HEK293 (cell line): ENCODE results near the gene TMC3.

Experiments
- CTCF ChIP-seq: fragments of 450-650 bp; formaldehyde crosslinking; IDR thresholded peaks from 2 replicates; pipeline ENCODE4 v1.5.1; 2016; ENCODE audit warnings: missing biosample characterization, missing genetic modification characterization
- YY1 ChIP-seq: fragments of 450-650 bp; formaldehyde crosslinking; IDR thresholded peaks from 2 replicates; pipeline ENCODE4 v1.5.1; 2018; ENCODE audit warnings: missing biosample characterization, missing genetic modification characterization
- ZBTB21 ChIP-seq: fragments of 450-650 bp; formaldehyde crosslinking; IDR thresholded peaks from 2 replicates; pipeline ENCODE4 v1.5.1; 2017; ENCODE audit warnings: missing biosample characterization, missing genetic modification characterization
- ZNF16 ChIP-seq: fragments of 450-650 bp; formaldehyde crosslinking; IDR thresholded peaks from 2 replicates; pipeline ENCODE4 v1.5.1; 2016; ENCODE audit warnings: low read depth, missing biosample characterization, missing genetic modification characterization
- ZNF274 ChIP-seq, 2 experiments: fragments of 200-500 bp in 1 of 2; fragments of 450-650 bp in 1 of 2; sonication (Bioruptor generic) in 1 of 2; formaldehyde crosslinking in 1 of 2; IDR thresholded peaks; 2 replicates each; pipeline versions ENCODE4 v1.5.1 to v1.6.1; 2014 to 2016; ENCODE audit warnings: borderline replicate concordance in 1 of 2, inconsistent platforms in 1 of 2, low read length in 1 of 2, missing biosample characterization in 1 of 2, missing genetic modification characterization in 1 of 2
- ZNF514 ChIP-seq: fragments of 450-650 bp; formaldehyde crosslinking; IDR thresholded peaks from 2 replicates; pipeline ENCODE4 v1.5.1; 2016; ENCODE audit warnings: missing biosample characterization, missing genetic modification characterization
- ZNF629 ChIP-seq: fragments of 450-650 bp; formaldehyde crosslinking; IDR thresholded peaks from 2 replicates; pipeline ENCODE4 v1.5.1; 2017; ENCODE audit warnings: missing biosample characterization, missing genetic modification characterization
- ZNF654 ChIP-seq: fragments of 450-650 bp; formaldehyde crosslinking; IDR thresholded peaks from 2 replicates; pipeline ENCODE4 v1.5.1; 2016; ENCODE audit warnings: low read depth, missing biosample characterization, missing genetic modification characterization
- ZSCAN5A ChIP-seq: fragments of 450-650 bp; formaldehyde crosslinking; IDR thresholded peaks from 2 replicates; pipeline ENCODE4 v1.5.1; 2016; ENCODE audit warnings: missing biosample characterization, missing genetic modification characterization

GRCh38 chr15:81380203-81380602, 6.2 kb upstream of the TMC3 start:
- TF ChIP-seq CTCF (tag by site-specific recombination), result no peak
- TF ChIP-seq ZNF274 (IDR thresholded peaks at IDR 0.05; ENCODE audit: low read length), result no peak
- TF ChIP-seq ZNF274 (tag by site-specific recombination; IDR thresholded peaks at IDR 0.05; ENCODE audit: borderline replicate concordance), result no peak
- TF ChIP-seq YY1, result no peak
- TF ChIP-seq ZNF629 (tag by site-specific recombination), result no peak
- no peak for TF ChIP-seq ZSCAN5A (tag by site-specific recombination)
- no peak for TF ChIP-seq ZBTB21 (tag by site-specific recombination)
- TF ChIP-seq ZNF654 (tag by site-specific recombination), result no peak
- no peak for TF ChIP-seq ZNF16 (tag by site-specific recombination)
- TF ChIP-seq ZNF514 (tag by site-specific recombination), result no peak
